Neural cell (in vitro differentiated cells): ENCODE data around the gene OSGEP. TPM values are rescaled to one million over a fixed set of nuclear protein-coding genes. Genes with fewer than 3 reads are reported as not detected.

Experiments
- H2AFZ ChIP-seq: fragments of 200-600, 300-800 bp; sonication (generic), shearing (Covaris generic); 2 replicates; pipeline ENCODE4 v1.6.0; 2014; ENCODE audit warnings: low read depth, mild to moderate bottlenecking, antibody characterized with exemption, low read length, moderate library complexity
- H3F3A ChIP-seq: fragments of 200-600 bp; shearing (Covaris generic); 2 replicates; pipeline ENCODE4 v1.6.1; 2016; ENCODE audit warnings: mild to moderate bottlenecking, moderate library complexity, mixed read lengths, antibody characterized with exemption, low read length; ENCODE audit not compliant: insufficient read depth, poor library complexity, severe bottlenecking
- H3K27ac ChIP-seq: fragments of 200-600, 300-800 bp; sonication (generic), shearing (Covaris generic); 2 replicates; pipeline ENCODE4 v1.5.1; 2014; ENCODE audit warnings: mild to moderate bottlenecking, low read length, moderate library complexity
- H3K27me3 ChIP-seq: fragments of 300-800, 200-600 bp; sonication (generic), shearing (Covaris generic); 2 replicates; pipeline ENCODE4 v1.6.0; 2014; ENCODE audit warnings: mild to moderate bottlenecking, low read depth, low read length, moderate library complexity; ENCODE audit not compliant: insufficient read depth
- H3K36me3 ChIP-seq: fragments of 300-800, 200-600 bp; sonication (generic), shearing (Covaris generic); 2 replicates; pipeline ENCODE4 v1.5.1; 2014; ENCODE audit warnings: mild to moderate bottlenecking, antibody characterized with exemption, low read length, moderate library complexity; ENCODE audit not compliant: insufficient read depth
- H3K4me2 ChIP-seq: fragments of 300-800, 200-600 bp; sonication (generic), shearing (Covaris generic); 2 replicates; pipeline ENCODE4 v1.6.0; 2014; ENCODE audit warnings: mild to moderate bottlenecking, low read length
- H3K4me3 ChIP-seq: fragments of 300-800, 200-600 bp; sonication (generic), shearing (Covaris generic); 2 replicates; pipeline ENCODE4 v1.5.1; 2014; ENCODE audit warnings: mild to moderate bottlenecking, low read length, moderate library complexity
- H3K79me2 ChIP-seq: fragments of 200-600 bp; shearing (Covaris generic); replicated peaks from 2 replicates; pipeline ENCODE4 v1.6.0; 2014; ENCODE audit warnings: mild to moderate bottlenecking, low read length, moderate library complexity; ENCODE audit not compliant: insufficient read depth
- H3K9ac ChIP-seq: fragments of 300-800, 200-600 bp; sonication (generic), shearing (Covaris generic); 2 replicates; pipeline ENCODE4 v1.6.1; 2016; ENCODE audit warnings: mild to moderate bottlenecking, low read length, mixed read lengths
- H3K9me2 ChIP-seq: fragments of 200-600 bp; shearing (Covaris generic); 2 replicates; pipeline ENCODE4 v1.6.1; 2016; ENCODE audit warnings: mild to moderate bottlenecking, low read length, mixed read lengths; ENCODE audit not compliant: insufficient read depth
- H3K9me3 ChIP-seq: fragments of 200-600, 300-800 bp; sonication (generic), shearing (Covaris generic); 2 replicates; pipeline ENCODE4 v1.6.1; 2016; ENCODE audit warnings: mild to moderate bottlenecking, mixed run types, low read length, moderate library complexity, mixed read lengths
- H4K20me1 ChIP-seq: fragments of 200-600 bp; shearing (Covaris generic); 2 replicates; pipeline ENCODE4 v1.6.1; 2016; ENCODE audit warnings: mild to moderate bottlenecking, mixed run types; ENCODE audit not compliant: insufficient read depth
- CTCF ChIP-seq: fragments of 450-650 bp; IDR thresholded peaks from 2 replicates; pipeline ENCODE4 v1.5.1; 2014; ENCODE audit warnings: antibody characterized with exemption, mild to moderate bottlenecking, moderate library complexity; ENCODE audit not compliant: poor library complexity, severe bottlenecking
- EP300 ChIP-seq: fragments of 450-650 bp; conservative IDR thresholded peaks from 2 replicates; pipeline ENCODE4 v1.6.1; 2014; ENCODE audit warnings: antibody characterized with exemption, mild to moderate bottlenecking, moderate library complexity; ENCODE audit not compliant: poor library complexity, severe bottlenecking
- EZH2 ChIP-seq: fragments of 200-600, 300-800 bp; shearing (Covaris generic), sonication (generic); IDR thresholded peaks from 2 replicates; pipeline ENCODE4 v1.6.1; 2014; ENCODE audit warnings: antibody characterized with exemption, low read length, borderline replicate concordance, mild to moderate bottlenecking; ENCODE audit not compliant: insufficient read depth, poor library complexity, severe bottlenecking
- MXI1 ChIP-seq: fragments of 450-650 bp; conservative IDR thresholded peaks from 2 replicates; pipeline ENCODE4 v1.6.1; 2014; ENCODE audit warnings: antibody characterized with exemption, mild to moderate bottlenecking; ENCODE audit not compliant: poor library complexity, severe bottlenecking
- POLR2AphosphoS5 ChIP-seq: IDR thresholded peaks from 2 replicates; pipeline ENCODE4 v1.6.1; 2012
- RAD21 ChIP-seq: fragments of 450-650 bp; conservative IDR thresholded peaks from 2 replicates; pipeline ENCODE4 v1.6.1; 2014; ENCODE audit warnings: antibody characterized with exemption, mild to moderate bottlenecking, moderate library complexity
- REST ChIP-seq: IDR thresholded peaks from 2 replicates; pipeline ENCODE4 v1.6.1; 2012; ENCODE audit warnings: borderline replicate concordance
- SMC3 ChIP-seq: fragments of 450-650 bp; conservative IDR thresholded peaks from 2 replicates; pipeline ENCODE4 v1.6.1; 2014; ENCODE audit warnings: antibody characterized with exemption, mild to moderate bottlenecking, moderate library complexity; ENCODE audit not compliant: poor library complexity
- TAF1 ChIP-seq: IDR thresholded peaks from 2 replicates; pipeline ENCODE4 v1.6.1; 2012; ENCODE audit warnings: low read depth
- polyA plus RNA-seq: library from polyadenylated mRNA; depleted of rRNA; stranded (reverse); fragments of >200 nt; gene quantifications from 2 replicates; pipeline ENCODE4 v1.2.3, GENCODE V29; 2014

Gene OSGEP
- polyA plus RNA-seq, 1 donor from 2014 or later: 264 TPM

DNA sequence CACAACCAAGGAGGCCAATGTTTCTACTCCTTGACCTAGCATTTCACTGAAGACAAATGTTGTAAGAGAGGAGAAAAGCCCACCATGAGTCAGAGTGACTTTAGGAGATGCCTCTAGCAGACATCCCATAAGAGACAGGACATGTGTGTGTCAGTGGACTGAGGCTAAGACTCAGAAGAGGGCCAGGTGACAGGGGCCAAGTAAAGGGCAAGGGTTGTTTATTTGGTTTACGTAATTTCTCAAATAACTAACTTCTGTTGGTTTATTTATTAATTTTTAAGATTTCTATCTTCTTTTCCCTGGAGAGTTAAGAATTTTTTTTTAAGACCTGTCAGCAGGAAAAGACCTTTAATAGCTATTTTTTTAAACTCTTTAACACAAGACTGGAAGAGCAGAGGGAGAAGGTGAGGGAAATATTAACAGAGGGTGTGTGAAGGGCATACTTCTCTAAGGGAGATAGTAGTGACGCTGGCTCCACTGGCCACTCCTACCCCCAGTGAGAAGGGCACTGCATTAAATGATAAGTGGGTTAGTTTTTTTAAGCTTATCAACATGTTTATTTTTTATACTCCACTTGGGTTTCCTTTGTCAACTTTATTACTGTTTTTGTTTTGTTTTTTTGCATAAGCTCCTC, 18.0 kb upstream of the OSGEP start:
- H3K4me3 ChIP-seq: no peak overlapping the region
- H2AFZ ChIP-seq: no peak overlapping the region
- no peak overlapping the region for H3K27ac ChIP-seq
- no peak for TF ChIP-seq RAD21
- TF ChIP-seq MXI1: no peak
- no peak for TF ChIP-seq POLR2AphosphoS5
- no peak for TF ChIP-seq CTCF
- no peak for TF ChIP-seq EP300
- no peak for TF ChIP-seq REST
- TF ChIP-seq TAF1: no peak
- no peak for TF ChIP-seq SMC3
- no peak for TF ChIP-seq EZH2
- H3K9me2 ChIP-seq: no peaks in the 10 kb centered on the region
- no peak overlapping the region for H3K9ac ChIP-seq
- H3K79me2 ChIP-seq: no peaks in the 10 kb centered on the region
- no peak overlapping the region for H3K4me2 ChIP-seq
- no peaks in the 10 kb centered on the region for H3K27me3 ChIP-seq
- H3K9me3 ChIP-seq: no peaks in the 10 kb centered on the region
- no peaks in the 10 kb centered on the region for H4K20me1 ChIP-seq
- H3K36me3 ChIP-seq: no peaks in the 10 kb centered on the region
- no peaks in the 10 kb centered on the region for H3F3A ChIP-seq

GRCh38 chr14:20470603-20470901, 15.9 kb upstream of the OSGEP start:
- H3K9me3 ChIP-seq: no peaks in the 10 kb centered on the region
- peak overlapping the region; percentile 98 for H3K4me2 ChIP-seq
- H3K27me3 ChIP-seq: no peaks in the 10 kb centered on the region
- no peaks in the 10 kb centered on the region for H3K36me3 ChIP-seq
- peak overlapping the region; percentile 98 for H3K4me3 ChIP-seq
- no peaks in the 10 kb centered on the region for H3K79me2 ChIP-seq
- no peaks in the 10 kb centered on the region for H3F3A ChIP-seq
- no peak overlapping the region for H3K9ac ChIP-seq
- H3K9me2 ChIP-seq: no peaks in the 10 kb centered on the region
- no peak for TF ChIP-seq TAF1
- no peak for TF ChIP-seq MXI1
- TF ChIP-seq CTCF: no peak
- no peak for TF ChIP-seq RAD21
- no peak for TF ChIP-seq SMC3
- no peak for TF ChIP-seq POLR2AphosphoS5
- no peak overlapping the region for H2AFZ ChIP-seq
- no peak overlapping the region for H3K27ac ChIP-seq
- H4K20me1 ChIP-seq: no peaks in the 10 kb centered on the region
